Measurements from ENCODE around the gene REN. TPM values are rescaled to one million over a fixed set of nuclear protein-coding genes. Genes with fewer than 3 reads are reported as not detected.
A peak's percentile ranks its signal among the peaks of the same experiment; 100 is the strongest.

REN gene
- total RNA-seq, 3 donors from 2014 or later (not counting 1 experiment from before 2014, with no cell fraction given): not detected

- ATAC-seq: no peak
Measured at GRCh38 chr1:204105131-204105515, 61.0 kb downstream of the REN start.

More at GRCh38 chr1:204105131-204105515, 61.0 kb downstream of the REN start:
- peak overlapping the region; percentile 84 for H3K4me3 Mint-ChIP-seq
- no peak for TF ChIP-seq CTCF (IDR thresholded peaks at IDR 0.05)
- no peaks in the 10 kb centered on the region for H3K9me3 Mint-ChIP-seq
- H3K4me3 ChIP-seq (ENCODE audit: low read length): no peak overlapping the region
- no peaks in the 10 kb centered on the region for H3K36me3 ChIP-seq (ENCODE audit: control insufficient read depth, insufficient read depth, low read length)
- peaks cover 80% of the 10 kb centered on the region for H3K4me1 ChIP-seq (ENCODE audit: control insufficient read depth, insufficient read depth, low read length)
- H3K4me1 Mint-ChIP-seq: peaks cover 62 to 75% of the 10 kb centered on the region in 2 donors
- peak overlapping the region; percentile 97 to 100 for H3K27ac Mint-ChIP-seq
- DNase-seq: no peak
- H3K27me3 ChIP-seq (ENCODE audit: control insufficient read depth, insufficient read depth, low read length): no peaks in the 10 kb centered on the region
- 64% methylated on average over 6 of the region's 6 CpGs for WGBS (ENCODE audit: insufficient coverage)
- H3K27me3 Mint-ChIP-seq (ENCODE audit: low read depth in 2 of 2): no peaks in the 10 kb centered on the region
- peak overlapping the region; percentile 82 for H3K27ac ChIP-seq (ENCODE audit: low read length)
- H3K36me3 Mint-ChIP-seq: no peaks in the 10 kb centered on the region
- H3K9me3 ChIP-seq (ENCODE audit: control insufficient read depth, insufficient read depth, low read length): no peaks in the 10 kb centered on the region
- intact Hi-C loops (cut with micrococcal nuclease): no loop called here

Other genes starting within 250 kb of the REN start
- 10 to 100 TPM; 27.3 to 44.7 (median 41.4) TPM for gene SOX13, start 93.2 kb downstream of the REN start, total RNA-seq
- gene ETNK2, start 14.3 kb downstream of the REN start, total RNA-seq: 1 to 10 TPM; 5.1 to 5.8 (median 5.5) TPM
- gene KISS1, start 30.2 kb upstream of the REN start, total RNA-seq: not detected
- gene GOLT1A, start 47.7 kb upstream of the REN start, total RNA-seq: not detected
- gene PLEKHA6, start 193.6 kb upstream of the REN start, total RNA-seq: under 1 TPM; 0.10 to 0.43 (median 0.16) TPM
- gene PPP1R15B, start 245.5 kb upstream of the REN start, total RNA-seq: 100 to 1,000 TPM; 174 to 236 (median 222) TPM